Measurements from ENCODE around the gene CACNG3. TPM values are rescaled to one million over a fixed set of nuclear protein-coding genes. Genes with fewer than 3 reads are reported as not detected.
"Not testable (repeated sequence)": the region's sequence is repeated elsewhere in the genome, so short reads cannot be mapped to it uniquely, and the experiment has no call there.

Gene CACNG3
- not detected in 2 replicates for total RNA-seq (2014; rRNA removed; shearing (Covaris generic); ENCODE audit: low replicate concordance)

GRCh38 chr16:24255456-24256371 lies at the start of gene CACNG3:
CACNG3 (plus strand) TSS chr16:24256335; CDS start chr16:24256755, 420 bp downstream.
- Histone ChIP-seq H3K27me3 (peaks cover 19% of the 10 kb centered on the region), H3K4me3 (no peak within 1 kb of the TSS)
- DNase-seq, result peak; percentile 61

GRCh38 chr16:24206926-24207325 lies 49.2 kb upstream of the CACNG3 start:
- Histone ChIP-seq H3K36me3 (no peaks in the 10 kb centered on the region), H3K4me3 (no peak overlapping the region), H3K9me3 (no peaks in the 10 kb centered on the region), H3K27me3 (peaks cover 12% of the 10 kb centered on the region)
- no peak for DNase-seq

More at GRCh38 chr16:24255456-24256371, at the start of gene CACNG3:
- H3K36me3 ChIP-seq, result no peaks in the 10 kb centered on the region
- H3K9me3 ChIP-seq, result no peaks in the 10 kb centered on the region

- Histone ChIP-seq H3K4me3 (no peak overlapping the region), H3K9me3 (no peaks in the 10 kb centered on the region), H3K27me3 (peaks cover 17% of the 10 kb centered on the region), H3K36me3 (no peaks in the 10 kb centered on the region)
- DNase-seq, result no peak
Observed at GRCh38 chr16:24208710-24209109, 47.4 kb upstream of the CACNG3 start.

GRCh38 chr16:24214992-24215391 lies 41.1 kb upstream of the CACNG3 start:
- H3K27me3 ChIP-seq, result peaks cover 21% of the 10 kb centered on the region
- H3K4me3 ChIP-seq, result no peak overlapping the region
- no peak for DNase-seq
- H3K36me3 ChIP-seq, result no peaks in the 10 kb centered on the region
- H3K9me3 ChIP-seq, result no peaks in the 10 kb centered on the region

- no peaks in the 10 kb centered on the region for H3K9me3 ChIP-seq
- H3K4me3 ChIP-seq, result no peak overlapping the region
- DNase-seq, result no peak
- H3K27me3 ChIP-seq, result peaks cover 19% of the 10 kb centered on the region
- no peaks in the 10 kb centered on the region for H3K36me3 ChIP-seq
Observed at GRCh38 chr16:24216961-24217360, 39.2 kb upstream of the CACNG3 start.

GRCh38 chr16:24217461-24217860 lies 38.7 kb upstream of the CACNG3 start:
- Histone ChIP-seq H3K27me3 (peaks cover 19% of the 10 kb centered on the region), H3K4me3 (no peak overlapping the region), H3K36me3 (no peaks in the 10 kb centered on the region), H3K9me3 (no peaks in the 10 kb centered on the region)
- no peak for DNase-seq

- Histone ChIP-seq H3K36me3 (no peaks in the 10 kb centered on the region), H3K27me3 (peaks cover 18% of the 10 kb centered on the region), H3K9me3 (no peaks in the 10 kb centered on the region), H3K4me3 (no peak overlapping the region)
- no peak for DNase-seq
Observed at GRCh38 chr16:24218299-24218698, 37.8 kb upstream of the CACNG3 start.

- no peak overlapping the region for H3K4me3 ChIP-seq
- DNase-seq, result no peak
Observed at GRCh38 chr16:24221219-24221618, 34.9 kb upstream of the CACNG3 start.

GRCh38 chr16:24228514-24228913 lies 27.6 kb upstream of the CACNG3 start:
- no peaks in the 10 kb centered on the region for H3K36me3 ChIP-seq
- no peak for DNase-seq
- H3K4me3 ChIP-seq, result no peak overlapping the region
- H3K9me3 ChIP-seq, result no peaks in the 10 kb centered on the region
- peaks cover 6% of the 10 kb centered on the region; the same call in 1 of the 2 replicates for H3K27me3 ChIP-seq

More at GRCh38 chr16:24221219-24221618, 34.9 kb upstream of the CACNG3 start:
- Histone ChIP-seq H3K36me3 (no peaks in the 10 kb centered on the region), H3K27me3 (peaks cover 2% of the 10 kb centered on the region; the same call in 1 of the 2 replicates), H3K9me3 (no peaks in the 10 kb centered on the region)

- peaks cover 6% of the 10 kb centered on the region; the same call in 1 of the 2 replicates for H3K27me3 ChIP-seq
- no peak overlapping the region for H3K4me3 ChIP-seq
- H3K36me3 ChIP-seq, result no peaks in the 10 kb centered on the region
- H3K9me3 ChIP-seq, result no peaks in the 10 kb centered on the region
- DNase-seq, result no peak
Observed at GRCh38 chr16:24232936-24233335, 23.2 kb upstream of the CACNG3 start.

GRCh38 chr16:24234737-24235136 lies 21.4 kb upstream of the CACNG3 start:
- DNase-seq, result peak; percentile 6
- H3K27me3 ChIP-seq, result peaks cover 6% of the 10 kb centered on the region; the same call in 1 of the 2 replicates
- H3K36me3 ChIP-seq, result no peaks in the 10 kb centered on the region
- H3K4me3 ChIP-seq, result no peak overlapping the region
- H3K9me3 ChIP-seq, result no peaks in the 10 kb centered on the region

GRCh38 chr16:24235806-24236205 lies 20.3 kb upstream of the CACNG3 start:
- Histone ChIP-seq H3K36me3 (no peaks in the 10 kb centered on the region), H3K4me3 (no peak overlapping the region), H3K9me3 (no peaks in the 10 kb centered on the region), H3K27me3 (peaks cover 6% of the 10 kb centered on the region; the same call in 1 of the 2 replicates)
- DNase-seq, result no peak

- not testable (repeated sequence) for H3K36me3 ChIP-seq, H3K27me3 ChIP-seq, DNase-seq
Observed at GRCh38 chr16:24238846-24239245, 17.3 kb upstream of the CACNG3 start.

GRCh38 chr16:24246911-24247607 lies 9.1 kb upstream of the CACNG3 start:
- Histone ChIP-seq H3K36me3 (no peaks in the 10 kb centered on the region), H3K27me3 (peaks cover 4% of the 10 kb centered on the region), H3K9me3 (no peaks in the 10 kb centered on the region), H3K4me3 (no peak overlapping the region)
- DNase-seq, result no peak

More at GRCh38 chr16:24238846-24239245, 17.3 kb upstream of the CACNG3 start:
- not testable (repeated sequence) for H3K4me3 ChIP-seq, H3K9me3 ChIP-seq

- no peaks in the 10 kb centered on the region for H3K36me3 ChIP-seq
- H3K4me3 ChIP-seq, result no peak overlapping the region
- DNase-seq, result no peak
- peaks cover 17% of the 10 kb centered on the region for H3K27me3 ChIP-seq
- H3K9me3 ChIP-seq, result no peaks in the 10 kb centered on the region
Observed at GRCh38 chr16:24253192-24253591, 2.9 kb upstream of the CACNG3 start.

GRCh38 chr16:24257958-24258357 lies 1.8 kb downstream of the CACNG3 start:
- H3K4me3 ChIP-seq, result no peak overlapping the region
- H3K27me3 ChIP-seq, result peaks cover 28% of the 10 kb centered on the region
- no peaks in the 10 kb centered on the region for H3K9me3 ChIP-seq
- H3K36me3 ChIP-seq, result no peaks in the 10 kb centered on the region
- DNase-seq, result no peak

GRCh38 chr16:24258791-24259190 lies 2.7 kb downstream of the CACNG3 start:
- Histone ChIP-seq H3K9me3 (no peaks in the 10 kb centered on the region), H3K36me3 (no peaks in the 10 kb centered on the region), H3K27me3 (peaks cover 28% of the 10 kb centered on the region), H3K4me3 (no peak overlapping the region)
- DNase-seq, result no peak

Data from MG63 (cell line).